ENCODE data around the gene PMPCA. TPM values are rescaled to one million over a fixed set of nuclear protein-coding genes. Genes with fewer than 3 reads are reported as not detected.

The PMPCA gene
- total RNA-seq, 1 experiment from 2014 or later = 103 TPM

DNA sequence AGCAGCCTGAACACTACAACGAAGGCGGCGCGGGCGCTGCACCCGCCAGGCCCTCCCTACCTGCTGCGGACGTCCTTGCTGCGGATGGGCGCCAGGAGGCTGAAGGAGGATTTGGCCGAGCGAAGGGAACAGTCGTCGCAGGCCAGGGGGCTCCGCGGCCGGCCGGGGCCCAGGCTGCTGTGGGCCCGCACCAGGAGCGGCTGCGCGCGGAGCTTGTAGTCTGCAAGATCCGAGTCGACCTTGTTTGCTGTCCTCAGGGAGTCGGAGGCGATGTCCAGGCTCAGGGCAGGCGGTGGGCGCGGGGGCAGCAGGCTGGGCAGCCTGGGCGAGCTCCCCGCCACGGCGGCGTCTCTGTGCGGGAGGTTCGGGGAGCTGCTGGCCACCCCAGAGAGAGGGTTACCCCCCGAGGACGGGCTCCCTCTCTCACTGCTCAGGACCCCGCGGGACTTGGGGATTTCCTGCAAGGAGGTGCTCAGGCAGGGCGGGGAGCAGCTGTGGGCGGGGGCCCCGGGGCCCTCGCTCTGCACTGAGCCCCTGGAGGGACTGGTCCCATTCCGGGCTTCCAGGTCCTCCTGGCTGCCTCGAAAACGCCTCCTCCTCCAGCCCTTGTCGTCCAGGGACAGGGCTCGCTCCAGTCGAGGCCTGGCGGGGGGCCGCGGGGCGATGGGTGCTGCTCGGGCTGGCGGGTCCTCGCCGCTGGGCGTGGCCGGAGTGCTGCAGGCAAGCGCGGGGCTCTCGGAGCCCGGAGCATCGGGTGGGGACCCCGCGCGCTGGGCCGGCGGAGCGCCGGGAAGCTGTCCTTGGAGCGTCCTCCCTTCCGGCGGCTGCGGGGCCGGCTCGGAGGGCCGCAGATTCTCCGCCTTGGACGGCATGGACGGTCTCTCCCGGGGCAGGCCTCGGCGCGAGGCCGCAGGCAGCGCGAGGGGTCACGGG lies 28.4 kb downstream of the PMPCA start (continued):
- peak; percentile 23; the same call in 1 of the 2 replicates for TF ChIP-seq KAT7 (CRISPR knock-in tag; IDR thresholded peaks at IDR 0.05; ENCODE audit: borderline replicate concordance)
- TF ChIP-seq FOXP1 (CRISPR knock-in tag; IDR thresholded peaks at IDR 0.05; ENCODE audit: borderline replicate concordance) = no peak
- no peak for TF ChIP-seq MYBL2 (CRISPR knock-in tag; IDR thresholded peaks at IDR 0.05)
- peak; percentile 37; the same call in 1 of the 2 replicates for TF ChIP-seq MAX (CRISPR knock-in tag; IDR thresholded peaks at IDR 0.05)
- no peak for TF ChIP-seq ZNF416 (CRISPR knock-in tag; IDR thresholded peaks at IDR 0.05)
- no peak for TF ChIP-seq E2F5 (CRISPR knock-in tag; IDR thresholded peaks at IDR 0.05)
- TF ChIP-seq ZNF219 (CRISPR knock-in tag; IDR thresholded peaks at IDR 0.05; ENCODE audit: borderline replicate concordance) = no peak; the same call in 1 of the 2 replicates
- TF ChIP-seq, protein P1, sequence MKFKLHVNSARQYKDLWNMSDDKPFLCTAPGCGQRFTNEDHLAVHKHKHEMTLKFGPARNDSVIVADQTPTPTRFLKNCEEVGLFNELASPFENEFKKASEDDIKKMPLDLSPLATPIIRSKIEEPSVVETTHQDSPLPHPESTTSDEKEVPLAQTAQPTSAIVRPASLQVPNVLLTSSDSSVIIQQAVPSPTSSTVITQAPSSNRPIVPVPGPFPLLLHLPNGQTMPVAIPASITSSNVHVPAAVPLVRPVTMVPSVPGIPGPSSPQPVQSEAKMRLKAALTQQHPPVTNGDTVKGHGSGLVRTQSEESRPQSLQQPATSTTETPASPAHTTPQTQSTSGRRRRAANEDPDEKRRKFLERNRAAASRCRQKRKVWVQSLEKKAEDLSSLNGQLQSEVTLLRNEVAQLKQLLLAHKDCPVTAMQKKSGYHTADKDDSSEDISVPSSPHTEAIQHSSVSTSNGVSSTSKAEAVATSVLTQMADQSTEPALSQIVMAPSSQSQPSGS (CRISPR knock-in tag; IDR thresholded peaks at IDR 0.05; ENCODE audit: borderline replicate concordance, low read depth) = no peak
- TF ChIP-seq, protein P2, sequence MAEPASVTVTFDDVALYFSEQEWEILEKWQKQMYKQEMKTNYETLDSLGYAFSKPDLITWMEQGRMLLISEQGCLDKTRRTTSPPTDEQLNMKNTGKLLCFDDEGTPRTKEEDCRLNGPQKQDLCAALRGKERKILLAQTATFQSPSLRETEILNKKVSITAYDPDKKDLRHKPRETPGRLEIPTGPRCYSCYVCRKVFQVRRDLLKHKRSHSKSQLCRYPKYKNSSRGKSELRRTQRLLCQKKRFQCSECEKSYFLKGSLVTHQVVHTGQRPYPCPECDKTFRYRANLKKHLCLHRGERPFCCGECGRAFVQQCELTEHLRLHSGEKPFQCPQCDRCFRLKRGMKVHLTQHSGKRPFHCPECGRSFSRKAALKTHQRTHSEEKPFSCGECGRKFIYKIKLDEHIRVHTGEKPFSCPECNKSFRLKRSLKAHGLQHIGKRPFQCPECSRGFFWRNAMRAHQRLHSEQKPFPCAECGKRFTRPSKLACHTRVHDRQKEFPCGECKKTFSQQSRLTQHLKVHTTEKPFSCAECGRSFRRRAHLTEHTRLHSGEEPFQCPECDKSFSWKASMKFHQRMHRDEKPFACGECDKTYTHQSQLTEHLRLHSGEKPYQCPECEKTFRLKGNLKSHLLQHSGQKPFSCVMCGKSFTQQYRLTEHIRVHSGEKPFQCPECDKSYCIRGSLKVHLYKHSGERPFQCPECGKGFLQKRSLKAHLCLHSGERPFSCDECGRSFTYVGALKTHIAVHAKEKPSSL (CRISPR knock-in tag; conservative IDR thresholded peaks at IDR 0.05) = no peak
- TF ChIP-seq, protein P3, sequence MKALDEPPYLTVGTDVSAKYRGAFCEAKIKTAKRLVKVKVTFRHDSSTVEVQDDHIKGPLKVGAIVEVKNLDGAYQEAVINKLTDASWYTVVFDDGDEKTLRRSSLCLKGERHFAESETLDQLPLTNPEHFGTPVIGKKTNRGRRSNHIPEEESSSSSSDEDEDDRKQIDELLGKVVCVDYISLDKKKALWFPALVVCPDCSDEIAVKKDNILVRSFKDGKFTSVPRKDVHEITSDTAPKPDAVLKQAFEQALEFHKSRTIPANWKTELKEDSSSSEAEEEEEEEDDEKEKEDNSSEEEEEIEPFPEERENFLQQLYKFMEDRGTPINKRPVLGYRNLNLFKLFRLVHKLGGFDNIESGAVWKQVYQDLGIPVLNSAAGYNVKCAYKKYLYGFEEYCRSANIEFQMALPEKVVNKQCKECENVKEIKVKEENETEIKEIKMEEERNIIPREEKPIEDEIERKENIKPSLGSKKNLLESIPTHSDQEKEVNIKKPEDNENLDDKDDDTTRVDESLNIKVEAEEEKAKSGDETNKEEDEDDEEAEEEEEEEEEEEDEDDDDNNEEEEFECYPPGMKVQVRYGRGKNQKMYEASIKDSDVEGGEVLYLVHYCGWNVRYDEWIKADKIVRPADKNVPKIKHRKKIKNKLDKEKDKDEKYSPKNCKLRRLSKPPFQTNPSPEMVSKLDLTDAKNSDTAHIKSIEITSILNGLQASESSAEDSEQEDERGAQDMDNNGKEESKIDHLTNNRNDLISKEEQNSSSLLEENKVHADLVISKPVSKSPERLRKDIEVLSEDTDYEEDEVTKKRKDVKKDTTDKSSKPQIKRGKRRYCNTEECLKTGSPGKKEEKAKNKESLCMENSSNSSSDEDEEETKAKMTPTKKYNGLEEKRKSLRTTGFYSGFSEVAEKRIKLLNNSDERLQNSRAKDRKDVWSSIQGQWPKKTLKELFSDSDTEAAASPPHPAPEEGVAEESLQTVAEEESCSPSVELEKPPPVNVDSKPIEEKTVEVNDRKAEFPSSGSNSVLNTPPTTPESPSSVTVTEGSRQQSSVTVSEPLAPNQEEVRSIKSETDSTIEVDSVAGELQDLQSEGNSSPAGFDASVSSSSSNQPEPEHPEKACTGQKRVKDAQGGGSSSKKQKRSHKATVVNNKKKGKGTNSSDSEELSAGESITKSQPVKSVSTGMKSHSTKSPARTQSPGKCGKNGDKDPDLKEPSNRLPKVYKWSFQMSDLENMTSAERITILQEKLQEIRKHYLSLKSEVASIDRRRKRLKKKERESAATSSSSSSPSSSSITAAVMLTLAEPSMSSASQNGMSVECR (CRISPR knock-in tag; IDR thresholded peaks at IDR 0.05; ENCODE audit: borderline replicate concordance) = 0 out of 2 replicates have a peak, but pooled peaks have one; percentile 51
- no peak for TF ChIP-seq NR3C1 (CRISPR knock-in tag; conservative IDR thresholded peaks at IDR 0.05; ENCODE audit: low read depth)
- no peak for TF ChIP-seq FOXP4 (CRISPR knock-in tag; IDR thresholded peaks at IDR 0.05)
- no peak for TF ChIP-seq GABPB1 (CRISPR knock-in tag; IDR thresholded peaks at IDR 0.05)
- TF ChIP-seq, protein P4, sequence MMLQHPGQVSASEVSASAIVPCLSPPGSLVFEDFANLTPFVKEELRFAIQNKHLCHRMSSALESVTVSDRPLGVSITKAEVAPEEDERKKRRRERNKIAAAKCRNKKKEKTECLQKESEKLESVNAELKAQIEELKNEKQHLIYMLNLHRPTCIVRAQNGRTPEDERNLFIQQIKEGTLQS (CRISPR knock-in tag; conservative IDR thresholded peaks at IDR 0.05) = no peak
- no peak for TF ChIP-seq FOXK1 (CRISPR knock-in tag; IDR thresholded peaks at IDR 0.05)
- no peak for TF ChIP-seq ZNF138 (CRISPR knock-in tag; conservative IDR thresholded peaks at IDR 0.05)
- TF ChIP-seq NR1H2 (CRISPR knock-in tag; IDR thresholded peaks at IDR 0.05) = no peak
- TF ChIP-seq, protein P5, sequence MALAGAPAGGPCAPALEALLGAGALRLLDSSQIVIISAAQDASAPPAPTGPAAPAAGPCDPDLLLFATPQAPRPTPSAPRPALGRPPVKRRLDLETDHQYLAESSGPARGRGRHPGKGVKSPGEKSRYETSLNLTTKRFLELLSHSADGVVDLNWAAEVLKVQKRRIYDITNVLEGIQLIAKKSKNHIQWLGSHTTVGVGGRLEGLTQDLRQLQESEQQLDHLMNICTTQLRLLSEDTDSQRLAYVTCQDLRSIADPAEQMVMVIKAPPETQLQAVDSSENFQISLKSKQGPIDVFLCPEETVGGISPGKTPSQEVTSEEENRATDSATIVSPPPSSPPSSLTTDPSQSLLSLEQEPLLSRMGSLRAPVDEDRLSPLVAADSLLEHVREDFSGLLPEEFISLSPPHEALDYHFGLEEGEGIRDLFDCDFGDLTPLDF (CRISPR knock-in tag; IDR thresholded peaks at IDR 0.05) = no peak
